B cell (primary cell): ENCODE results near the gene TUBAL3.

Experiments
- CTCF ChIP-seq: fragments of 200-600 bp; IDR thresholded peaks from one replicate; pipeline ENCODE4 v1.8.0; 2022; ENCODE audit warnings: antibody characterized with exemption, mild to moderate bottlenecking
- EZH2 ChIP-seq: IDR thresholded peaks from 2 replicates; pipeline ENCODE4 v1.6.1; 2012; ENCODE audit warnings: borderline replicate concordance, low read depth, mild to moderate bottlenecking, moderate library complexity, low read length; ENCODE audit not compliant: insufficient read depth, poor library complexity, severe bottlenecking

- TF ChIP-seq CTCF (no peak), EZH2 (no peak)
Observed at GRCh38 chr10:5376450-5376849, 28.2 kb downstream of the TUBAL3 start.
